ENCODE measurements around the gene INSR. TPM values are rescaled to one million over a fixed set of nuclear protein-coding genes. Genes with fewer than 3 reads are reported as not detected.

Gene INSR
- total RNA-seq, 1 experiment from 2014 or later: 22.6 TPM

DNA sequence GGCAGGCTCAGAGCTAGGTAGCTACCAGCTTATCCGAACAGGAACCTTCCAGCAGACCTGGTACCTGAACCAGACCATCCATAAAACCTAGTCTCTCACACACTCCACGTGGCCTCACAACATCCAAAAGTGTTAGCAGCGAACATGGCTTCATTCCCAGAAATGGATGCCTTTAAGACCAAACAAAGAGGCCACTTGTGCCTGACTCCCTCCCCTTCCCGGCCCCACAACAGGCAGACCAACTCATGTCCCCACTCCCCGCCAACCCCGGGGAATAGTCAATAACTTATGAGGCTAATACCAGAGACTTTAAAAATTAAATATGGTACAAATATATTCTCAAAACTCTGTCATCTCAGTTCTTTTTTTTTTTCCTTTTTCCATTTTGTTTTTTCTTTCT lies 178.5 kb downstream of the INSR start:
- intact Hi-C loops (cut with micrococcal nuclease; ENCODE audit: unreplicated experiment): no loop called here
- TF ChIP-seq, protein P1, sequence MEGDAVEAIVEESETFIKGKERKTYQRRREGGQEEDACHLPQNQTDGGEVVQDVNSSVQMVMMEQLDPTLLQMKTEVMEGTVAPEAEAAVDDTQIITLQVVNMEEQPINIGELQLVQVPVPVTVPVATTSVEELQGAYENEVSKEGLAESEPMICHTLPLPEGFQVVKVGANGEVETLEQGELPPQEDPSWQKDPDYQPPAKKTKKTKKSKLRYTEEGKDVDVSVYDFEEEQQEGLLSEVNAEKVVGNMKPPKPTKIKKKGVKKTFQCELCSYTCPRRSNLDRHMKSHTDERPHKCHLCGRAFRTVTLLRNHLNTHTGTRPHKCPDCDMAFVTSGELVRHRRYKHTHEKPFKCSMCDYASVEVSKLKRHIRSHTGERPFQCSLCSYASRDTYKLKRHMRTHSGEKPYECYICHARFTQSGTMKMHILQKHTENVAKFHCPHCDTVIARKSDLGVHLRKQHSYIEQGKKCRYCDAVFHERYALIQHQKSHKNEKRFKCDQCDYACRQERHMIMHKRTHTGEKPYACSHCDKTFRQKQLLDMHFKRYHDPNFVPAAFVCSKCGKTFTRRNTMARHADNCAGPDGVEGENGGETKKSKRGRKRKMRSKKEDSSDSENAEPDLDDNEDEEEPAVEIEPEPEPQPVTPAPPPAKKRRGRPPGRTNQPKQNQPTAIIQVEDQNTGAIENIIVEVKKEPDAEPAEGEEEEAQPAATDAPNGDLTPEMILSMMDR (IDR thresholded peaks at IDR 0.05; ENCODE audit: insufficient read depth in 1 of 2, low read depth in 1 of 2, low read length in 1 of 2, severe bottlenecking in 1 of 2, unreplicated experiment in 1 of 2): no peak
- no peak overlapping the region for H3K4me3 ChIP-seq (ENCODE audit: low read depth, low read length)
- ChIA-PET CTCF (interaction anchor here (0.7 kb wide), 1 partner anchor 33 kb away, joined by 9 read pairs; no protein-coding TSS in a partner anchor), POLR2A (no interaction called here)
- H3K4me1 ChIP-seq: no peaks in the 10 kb centered on the region
- no peaks in the 10 kb centered on the region for H3K27me3 Mint-ChIP-seq (ENCODE audit: insufficient read depth, unreplicated experiment)
- no peaks in the 10 kb centered on the region; the same call in none of the 2 replicates for H3K36me3 ChIP-seq (ENCODE audit: control insufficient read depth, insufficient read depth, low read length)
- BruUV-seq (replicated peaks): no TSS peak
- no peaks in the 10 kb centered on the region for H3K4me1 Mint-ChIP-seq (ENCODE audit: low read depth, unreplicated experiment)
- H3K9me3 ChIP-seq: no peaks in the 10 kb centered on the region
- no peaks in the 10 kb centered on the region for H3K9me3 Mint-ChIP-seq (ENCODE audit: unreplicated experiment)
- H3K4me3 Mint-ChIP-seq (ENCODE audit: unreplicated experiment): no peak overlapping the region
- H3K36me3 Mint-ChIP-seq (ENCODE audit: insufficient read depth, unreplicated experiment): peaks cover 29% of the 10 kb centered on the region
- no peaks in the 10 kb centered on the region for H3K27me3 ChIP-seq (replicated peaks; ENCODE audit: control insufficient read depth, insufficient read depth, low read length)
- no peak overlapping the region for H3K27ac Mint-ChIP-seq (ENCODE audit: unreplicated experiment)
- DNase-seq: no peak

DNA sequence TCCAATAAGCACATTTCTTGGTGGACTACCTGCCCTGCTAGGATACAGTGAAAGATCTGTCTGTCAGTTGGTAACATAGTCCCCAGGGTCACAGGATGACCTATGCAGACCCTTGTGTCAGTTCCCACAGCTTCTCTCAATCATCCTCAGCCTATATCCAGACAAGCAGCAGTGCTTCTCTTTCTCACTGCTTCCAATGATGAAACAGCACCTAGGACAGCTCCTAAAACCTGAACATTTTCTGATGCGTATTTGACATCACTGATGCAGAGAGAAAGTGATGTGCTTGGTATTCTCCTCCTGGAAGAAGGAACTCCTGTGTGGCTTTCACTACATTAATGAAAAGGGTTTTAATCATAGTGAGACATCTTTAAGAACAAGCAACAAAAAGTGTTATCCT lies 181.0 kb downstream of the INSR start:
- no peaks in the 10 kb centered on the region for H3K4me1 Mint-ChIP-seq (ENCODE audit: low read depth, unreplicated experiment)
- H3K27me3 Mint-ChIP-seq (ENCODE audit: insufficient read depth, unreplicated experiment): no peaks in the 10 kb centered on the region
- BruUV-seq (replicated peaks): no TSS peak
- CTCF ChIA-PET: no interaction called here
- no peak for DNase-seq
- H3K4me3 Mint-ChIP-seq (ENCODE audit: unreplicated experiment): no peak overlapping the region
- H3K9me3 Mint-ChIP-seq (ENCODE audit: unreplicated experiment): no peaks in the 10 kb centered on the region
- no peaks in the 10 kb centered on the region for H3K9me3 ChIP-seq
- no peak overlapping the region for H3K4me3 ChIP-seq (ENCODE audit: low read depth, low read length)
- no peaks in the 10 kb centered on the region; the same call in 1 of the 2 replicates for H3K36me3 ChIP-seq (ENCODE audit: control insufficient read depth, insufficient read depth, low read length)
- peaks cover 4% of the 10 kb centered on the region; the same call in 1 of the 2 replicates for H3K4me1 ChIP-seq
- H3K27ac Mint-ChIP-seq (ENCODE audit: unreplicated experiment): no peak overlapping the region
- H3K36me3 Mint-ChIP-seq (ENCODE audit: insufficient read depth, unreplicated experiment): peaks cover 16% of the 10 kb centered on the region
- intact Hi-C loops (cut with micrococcal nuclease; ENCODE audit: unreplicated experiment): no loop called here
- H3K27me3 ChIP-seq (replicated peaks; ENCODE audit: control insufficient read depth, insufficient read depth, low read length): no peaks in the 10 kb centered on the region
- POLR2A ChIA-PET: no interaction called here
- TF ChIP-seq, protein P1 (IDR thresholded peaks at IDR 0.05; ENCODE audit: insufficient read depth in 1 of 2, low read depth in 1 of 2, low read length in 1 of 2, severe bottlenecking in 1 of 2, unreplicated experiment in 1 of 2): no peak

DNA sequence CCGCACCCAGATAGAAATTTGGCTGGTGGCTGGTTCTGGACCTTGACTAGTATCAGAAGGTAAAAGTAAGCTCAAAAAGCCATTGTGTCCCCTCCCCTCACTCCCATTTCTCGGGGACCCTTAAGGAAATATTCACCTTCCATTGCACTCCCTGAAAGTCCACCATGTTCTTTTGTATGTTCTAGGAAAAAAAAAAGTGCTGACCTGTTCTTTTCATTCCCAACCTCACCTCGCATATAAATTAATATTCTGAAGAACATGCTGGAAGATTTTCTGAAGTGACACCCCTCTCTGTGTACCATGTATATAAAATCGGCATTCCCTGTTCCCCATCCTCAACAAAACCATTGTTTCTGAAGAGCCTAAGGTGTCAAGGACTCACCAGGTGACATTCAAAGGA lies 181.5 kb downstream of the INSR start:
- POLR2A ChIA-PET: no interaction called here
- peaks cover 15% of the 10 kb centered on the region for H3K36me3 Mint-ChIP-seq (ENCODE audit: insufficient read depth, unreplicated experiment)
- intact Hi-C loops (cut with micrococcal nuclease; ENCODE audit: unreplicated experiment): no loop called here

More for the DNA sequence above, 181.5 kb downstream of the INSR start:
- no peaks in the 10 kb centered on the region for H3K4me1 Mint-ChIP-seq (ENCODE audit: low read depth, unreplicated experiment)
- BruUV-seq (replicated peaks): no TSS peak
- Histone ChIP-seq H3K36me3 (ENCODE audit: control insufficient read depth, insufficient read depth, low read length) (no peaks in the 10 kb centered on the region; the same call in 1 of the 2 replicates), H3K4me1 (peaks cover 4% of the 10 kb centered on the region; the same call in 1 of the 2 replicates), H3K4me3 (ENCODE audit: low read depth, low read length) (no peak overlapping the region), H3K27me3 (replicated peaks; ENCODE audit: control insufficient read depth, insufficient read depth, low read length) (no peaks in the 10 kb centered on the region), H3K9me3 (no peaks in the 10 kb centered on the region)
- no peak for DNase-seq
- H3K9me3 Mint-ChIP-seq (ENCODE audit: unreplicated experiment): no peaks in the 10 kb centered on the region
- TF ChIP-seq, protein P1 (IDR thresholded peaks at IDR 0.05; ENCODE audit: insufficient read depth in 1 of 2, low read depth in 1 of 2, low read length in 1 of 2, severe bottlenecking in 1 of 2, unreplicated experiment in 1 of 2): no peak
- no peaks in the 10 kb centered on the region for H3K27me3 Mint-ChIP-seq (ENCODE audit: insufficient read depth, unreplicated experiment)
- CTCF ChIA-PET: no interaction called here
- no peak overlapping the region for H3K4me3 Mint-ChIP-seq (ENCODE audit: unreplicated experiment)
- no peak overlapping the region for H3K27ac Mint-ChIP-seq (ENCODE audit: unreplicated experiment)

Data from Caco-2 (cell line).